ENCODE data around the gene OR8B8.

- TF ChIP-seq SPI1 (IDR thresholded peaks at IDR 0.05; ENCODE audit: low read depth, low read length) (no peak), POLR2AphosphoS5 (IDR thresholded peaks at IDR 0.05; ENCODE audit: low read depth, low read length) (no peak), POLR2A (IDR thresholded peaks at IDR 0.05; ENCODE audit: low read depth, low read length) (no peak)
These were observed 37.9 kb upstream of the OR8B8 start for GRCh38 chr11:124483422-124483821.

All from GM12891 (cell line).